LNCaP clone FGC (cell line): ENCODE data around the gene PCNT.
A peak's percentile ranks its signal among the peaks of the same experiment; 100 is the strongest.

ENCODE experiments used
- DNase-seq: peaks from one replicate; pipeline ENCODE4 v3.0.0-alpha.2; 2011; ENCODE audit warnings: low read depth
- H3K4me3 ChIP-seq: 2 replicates; pipeline ENCODE4 v1.5.1; 2011; ENCODE audit warnings: mild to moderate bottlenecking, low read depth, low read length, control low read depth
- TF ChIP-seq, protein P1 (sequence below): IDR thresholded peaks from 2 replicates; pipeline ENCODE4 v1.5.1; 2012; ENCODE audit warnings: mild to moderate bottlenecking; ENCODE audit not compliant: control insufficient read depth, insufficient read depth; ENCODE audit errors: extremely low read depth

Gene PCNT, protein sequence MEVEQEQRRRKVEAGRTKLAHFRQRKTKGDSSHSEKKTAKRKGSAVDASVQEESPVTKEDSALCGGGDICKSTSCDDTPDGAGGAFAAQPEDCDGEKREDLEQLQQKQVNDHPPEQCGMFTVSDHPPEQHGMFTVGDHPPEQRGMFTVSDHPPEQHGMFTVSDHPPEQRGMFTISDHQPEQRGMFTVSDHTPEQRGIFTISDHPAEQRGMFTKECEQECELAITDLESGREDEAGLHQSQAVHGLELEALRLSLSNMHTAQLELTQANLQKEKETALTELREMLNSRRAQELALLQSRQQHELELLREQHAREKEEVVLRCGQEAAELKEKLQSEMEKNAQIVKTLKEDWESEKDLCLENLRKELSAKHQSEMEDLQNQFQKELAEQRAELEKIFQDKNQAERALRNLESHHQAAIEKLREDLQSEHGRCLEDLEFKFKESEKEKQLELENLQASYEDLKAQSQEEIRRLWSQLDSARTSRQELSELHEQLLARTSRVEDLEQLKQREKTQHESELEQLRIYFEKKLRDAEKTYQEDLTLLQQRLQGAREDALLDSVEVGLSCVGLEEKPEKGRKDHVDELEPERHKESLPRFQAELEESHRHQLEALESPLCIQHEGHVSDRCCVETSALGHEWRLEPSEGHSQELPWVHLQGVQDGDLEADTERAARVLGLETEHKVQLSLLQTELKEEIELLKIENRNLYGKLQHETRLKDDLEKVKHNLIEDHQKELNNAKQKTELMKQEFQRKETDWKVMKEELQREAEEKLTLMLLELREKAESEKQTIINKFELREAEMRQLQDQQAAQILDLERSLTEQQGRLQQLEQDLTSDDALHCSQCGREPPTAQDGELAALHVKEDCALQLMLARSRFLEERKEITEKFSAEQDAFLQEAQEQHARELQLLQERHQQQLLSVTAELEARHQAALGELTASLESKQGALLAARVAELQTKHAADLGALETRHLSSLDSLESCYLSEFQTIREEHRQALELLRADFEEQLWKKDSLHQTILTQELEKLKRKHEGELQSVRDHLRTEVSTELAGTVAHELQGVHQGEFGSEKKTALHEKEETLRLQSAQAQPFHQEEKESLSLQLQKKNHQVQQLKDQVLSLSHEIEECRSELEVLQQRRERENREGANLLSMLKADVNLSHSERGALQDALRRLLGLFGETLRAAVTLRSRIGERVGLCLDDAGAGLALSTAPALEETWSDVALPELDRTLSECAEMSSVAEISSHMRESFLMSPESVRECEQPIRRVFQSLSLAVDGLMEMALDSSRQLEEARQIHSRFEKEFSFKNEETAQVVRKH (N-terminal part only)

DNA sequence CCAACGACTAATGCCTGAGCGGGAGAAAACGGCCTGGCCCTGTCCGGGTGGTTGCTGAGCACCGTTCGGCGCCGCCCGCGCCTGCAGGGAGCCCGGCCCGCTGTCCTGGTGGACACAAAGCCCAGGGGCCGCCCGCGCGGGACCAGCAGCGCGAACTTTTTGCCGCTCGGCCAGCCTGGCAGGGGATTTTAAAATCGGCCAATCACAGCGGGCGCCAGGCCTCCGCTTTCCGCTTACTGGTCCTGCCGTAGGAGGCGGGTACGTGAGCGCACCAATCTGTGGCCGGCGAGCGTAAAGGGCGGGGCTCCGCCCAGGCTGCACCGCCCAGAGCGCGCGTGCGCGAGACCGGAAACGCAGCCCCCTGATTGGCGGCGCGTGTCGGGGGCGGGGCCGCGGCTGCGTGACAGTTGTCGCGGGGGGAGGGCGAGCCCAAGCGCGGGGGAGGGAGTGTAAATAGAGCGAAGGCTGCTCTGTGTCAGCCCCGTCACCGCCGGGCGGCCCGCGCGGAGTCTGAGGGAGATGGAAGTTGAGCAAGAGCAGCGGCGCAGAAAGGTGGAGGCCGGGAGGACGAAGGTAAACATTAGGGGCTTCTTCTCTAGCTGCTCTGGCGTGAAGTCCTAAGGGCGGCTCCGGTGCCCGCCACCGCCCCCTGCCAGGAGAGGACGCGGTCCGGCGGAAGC is at the start of gene PCNT, which contains the start of gene C21orf58:
Gene PCNT (plus strand): TSS at position 447 of the 680 bp plus-strand sequence. CDS start 73 bp downstream, at position 520.
Gene C21orf58 (minus strand): TSS at position 161 of the 680 bp plus-strand sequence. CDS start 1,132 bp downstream, outside the sequence.
- H3K4me3 ChIP-seq, result peak within 1 kb of the TSS; percentile 92
- DNase-seq, result peak; percentile 88
- TF ChIP-seq, protein P1, sequence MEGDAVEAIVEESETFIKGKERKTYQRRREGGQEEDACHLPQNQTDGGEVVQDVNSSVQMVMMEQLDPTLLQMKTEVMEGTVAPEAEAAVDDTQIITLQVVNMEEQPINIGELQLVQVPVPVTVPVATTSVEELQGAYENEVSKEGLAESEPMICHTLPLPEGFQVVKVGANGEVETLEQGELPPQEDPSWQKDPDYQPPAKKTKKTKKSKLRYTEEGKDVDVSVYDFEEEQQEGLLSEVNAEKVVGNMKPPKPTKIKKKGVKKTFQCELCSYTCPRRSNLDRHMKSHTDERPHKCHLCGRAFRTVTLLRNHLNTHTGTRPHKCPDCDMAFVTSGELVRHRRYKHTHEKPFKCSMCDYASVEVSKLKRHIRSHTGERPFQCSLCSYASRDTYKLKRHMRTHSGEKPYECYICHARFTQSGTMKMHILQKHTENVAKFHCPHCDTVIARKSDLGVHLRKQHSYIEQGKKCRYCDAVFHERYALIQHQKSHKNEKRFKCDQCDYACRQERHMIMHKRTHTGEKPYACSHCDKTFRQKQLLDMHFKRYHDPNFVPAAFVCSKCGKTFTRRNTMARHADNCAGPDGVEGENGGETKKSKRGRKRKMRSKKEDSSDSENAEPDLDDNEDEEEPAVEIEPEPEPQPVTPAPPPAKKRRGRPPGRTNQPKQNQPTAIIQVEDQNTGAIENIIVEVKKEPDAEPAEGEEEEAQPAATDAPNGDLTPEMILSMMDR, result no peak

DNA sequence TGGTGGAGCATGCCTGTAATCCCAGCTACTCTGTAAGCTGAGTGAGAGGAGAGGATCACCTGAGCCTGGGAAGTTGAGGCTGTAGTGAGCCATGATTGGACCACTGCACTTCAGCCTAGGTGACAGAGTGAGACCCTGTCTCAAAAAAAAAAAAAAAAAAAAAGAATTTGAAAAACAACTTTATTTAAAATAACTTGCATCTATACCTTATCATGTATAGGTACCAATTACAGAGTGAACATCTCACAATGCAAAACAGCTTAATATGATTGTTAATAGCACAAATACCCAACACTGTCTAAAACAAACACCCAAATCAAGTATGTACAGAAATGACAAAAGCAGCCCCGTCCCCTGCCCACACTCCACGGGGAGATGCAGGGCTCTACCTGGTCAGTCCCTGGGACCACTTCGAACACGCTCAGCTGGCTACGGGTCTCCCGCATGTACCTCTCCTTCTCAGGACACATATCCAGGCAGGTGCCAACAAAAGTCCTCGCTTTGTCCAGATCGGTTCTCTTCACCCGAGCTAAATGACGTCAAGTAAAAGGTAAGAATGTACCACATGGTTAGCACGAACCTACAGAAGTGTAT is 49.1 kb upstream of the PCNT start:
- TF ChIP-seq, protein P1, result no peak
- no peak overlapping the region for H3K4me3 ChIP-seq
- DNase-seq, result no peak

DNA sequence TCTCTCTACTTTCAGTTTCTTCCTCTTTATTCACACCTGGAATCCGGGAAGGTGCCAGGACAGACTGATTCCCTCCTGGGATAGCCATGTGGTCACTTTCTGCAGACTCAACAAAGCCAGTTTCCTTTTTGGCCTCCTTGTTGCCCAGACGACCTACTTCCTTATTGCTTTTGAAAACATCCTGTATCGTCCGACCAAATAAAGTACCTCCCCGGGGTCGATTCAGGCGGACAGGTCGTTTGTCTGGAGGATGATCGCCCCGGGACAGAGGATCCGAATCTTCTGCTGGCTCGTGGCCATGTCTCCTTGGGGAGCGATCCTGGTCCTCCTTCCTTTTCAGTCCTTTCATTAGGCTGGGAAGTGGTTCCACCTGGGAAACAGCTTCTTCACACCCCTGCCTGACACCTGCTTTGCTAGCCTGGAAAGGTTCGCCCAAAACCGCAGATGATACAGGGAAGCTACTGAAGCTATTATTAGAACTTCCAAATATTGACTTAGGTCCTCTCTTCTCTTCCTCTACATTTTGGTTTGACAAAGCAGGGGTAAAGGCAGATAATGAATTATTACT is 39.8 kb upstream of the PCNT start:
- peak; percentile 72 for DNase-seq
- TF ChIP-seq, protein P1, result no peak
- peak overlapping the region; percentile 57 for H3K4me3 ChIP-seq

DNA sequence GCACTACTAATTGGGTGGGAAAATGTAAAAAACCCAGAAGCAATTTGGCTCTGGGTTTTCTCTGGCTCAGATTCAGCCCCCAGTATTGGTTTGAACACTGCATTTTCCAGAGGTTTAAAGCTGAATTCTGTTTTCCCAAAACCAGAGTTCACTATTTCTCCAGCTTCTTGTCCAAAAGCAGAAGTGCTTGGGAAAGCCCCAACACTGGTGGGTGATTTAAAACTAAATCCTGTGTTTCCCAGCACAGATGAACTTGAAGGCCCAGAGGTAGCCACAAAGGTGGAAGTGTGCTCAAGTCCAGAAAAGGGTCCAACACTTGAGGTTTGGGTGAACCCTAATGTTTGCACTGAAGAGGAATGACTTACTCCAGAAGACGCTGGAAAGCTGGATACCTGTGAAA is 39.2 kb upstream of the PCNT start:
- H3K4me3 ChIP-seq, result peak overlapping the region; percentile 57
- TF ChIP-seq, protein P1, result no peak
- no peak for DNase-seq

DNA sequence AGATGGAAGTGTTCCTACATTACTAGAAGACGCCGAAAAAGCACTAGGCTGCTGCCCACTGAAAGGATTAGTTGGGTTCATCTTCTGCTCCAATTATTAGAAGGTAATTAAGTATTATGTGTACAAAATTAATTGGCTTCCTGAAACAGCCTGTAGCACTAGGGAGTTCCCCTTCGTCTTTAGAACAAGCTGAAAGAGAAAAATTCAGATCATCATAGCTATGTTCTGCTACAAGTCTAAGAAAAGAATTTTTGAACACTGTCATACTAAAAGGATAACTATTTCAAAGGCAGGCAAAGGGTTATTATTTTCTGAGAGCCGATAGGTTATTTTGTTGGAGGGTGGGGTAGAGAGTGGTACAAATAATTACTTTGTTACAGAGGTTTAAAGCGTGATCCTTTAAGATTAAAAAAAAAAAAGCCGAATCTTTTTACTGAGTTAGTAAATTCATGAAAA is 38.7 kb upstream of the PCNT start, which contains the start of gene MCM3AP:
Gene MCM3AP (minus strand): TSS at position 406 of the 456 bp plus-strand sequence. CDS start 325 bp downstream, at position 81.
- TF ChIP-seq, protein P1, result no peak
- H3K4me3 ChIP-seq, result peak within 1 kb of the TSS; percentile 57
- DNase-seq, result no peak
